Measurements from ENCODE around the gene HDLBP. TPM values are rescaled to one million over a fixed set of nuclear protein-coding genes. Genes with fewer than 3 reads are reported as not detected.

HDLBP gene
- total and polyA plus RNA-seq, 10 of the 15 experiments (the other 5 are each of a cell fraction or from before 2014, with no cell fraction given): 19.5 to 383 (median 249) TPM

- TF ChIP-seq ZBTB11 (CRISPR knock-in tag; IDR thresholded peaks at IDR 0.05): no peak
- TF ChIP-seq ZNF24 (IDR thresholded peaks at IDR 0.05): no peak
Measured at GRCh38 chr2:241182126-241182525, 133.3 kb downstream of the HDLBP start (continued).

- intact Hi-C loops (cut with micrococcal nuclease; ENCODE audit: unreplicated experiment): no loop called here
- H3K27ac ChIP-seq (ENCODE audit: control insufficient read depth, insufficient read depth): no peak overlapping the region
- TF ChIP-seq JUNB (IDR thresholded peaks at IDR 0.05) (no peak), MEF2B (IDR thresholded peaks at IDR 0.05; ENCODE audit: partially characterized antibody, poor library complexity, severe bottlenecking) (no peak), PKNOX1 (IDR thresholded peaks at IDR 0.05) (no peak), BCL11A (IDR thresholded peaks at IDR 0.05; ENCODE audit: low read depth, low read length) (no peak), POLR2AphosphoS2 (IDR thresholded peaks at IDR 0.05; ENCODE audit: low read depth, low read length) (no peak), ZNF24 (IDR thresholded peaks at IDR 0.05) (no peak), NFYB (IDR thresholded peaks at IDR 0.05; ENCODE audit: insufficient read depth, low read depth, low read length) (no peak), RFX5 (IDR thresholded peaks at IDR 0.05; ENCODE audit: low read depth, low read length) (no peak), EED (IDR thresholded peaks at IDR 0.05; ENCODE audit: low read depth) (no peak), SMC3 (IDR thresholded peaks at IDR 0.05; ENCODE audit: borderline replicate concordance, low read length) (no peak)
- TF ChIP-seq, protein P1, sequence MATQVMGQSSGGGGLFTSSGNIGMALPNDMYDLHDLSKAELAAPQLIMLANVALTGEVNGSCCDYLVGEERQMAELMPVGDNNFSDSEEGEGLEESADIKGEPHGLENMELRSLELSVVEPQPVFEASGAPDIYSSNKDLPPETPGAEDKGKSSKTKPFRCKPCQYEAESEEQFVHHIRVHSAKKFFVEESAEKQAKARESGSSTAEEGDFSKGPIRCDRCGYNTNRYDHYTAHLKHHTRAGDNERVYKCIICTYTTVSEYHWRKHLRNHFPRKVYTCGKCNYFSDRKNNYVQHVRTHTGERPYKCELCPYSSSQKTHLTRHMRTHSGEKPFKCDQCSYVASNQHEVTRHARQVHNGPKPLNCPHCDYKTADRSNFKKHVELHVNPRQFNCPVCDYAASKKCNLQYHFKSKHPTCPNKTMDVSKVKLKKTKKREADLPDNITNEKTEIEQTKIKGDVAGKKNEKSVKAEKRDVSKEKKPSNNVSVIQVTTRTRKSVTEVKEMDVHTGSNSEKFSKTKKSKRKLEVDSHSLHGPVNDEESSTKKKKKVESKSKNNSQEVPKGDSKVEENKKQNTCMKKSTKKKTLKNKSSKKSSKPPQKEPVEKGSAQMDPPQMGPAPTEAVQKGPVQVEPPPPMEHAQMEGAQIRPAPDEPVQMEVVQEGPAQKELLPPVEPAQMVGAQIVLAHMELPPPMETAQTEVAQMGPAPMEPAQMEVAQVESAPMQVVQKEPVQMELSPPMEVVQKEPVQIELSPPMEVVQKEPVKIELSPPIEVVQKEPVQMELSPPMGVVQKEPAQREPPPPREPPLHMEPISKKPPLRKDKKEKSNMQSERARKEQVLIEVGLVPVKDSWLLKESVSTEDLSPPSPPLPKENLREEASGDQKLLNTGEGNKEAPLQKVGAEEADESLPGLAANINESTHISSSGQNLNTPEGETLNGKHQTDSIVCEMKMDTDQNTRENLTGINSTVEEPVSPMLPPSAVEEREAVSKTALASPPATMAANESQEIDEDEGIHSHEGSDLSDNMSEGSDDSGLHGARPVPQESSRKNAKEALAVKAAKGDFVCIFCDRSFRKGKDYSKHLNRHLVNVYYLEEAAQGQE (IDR thresholded peaks at IDR 0.05; ENCODE audit: low read depth, low read length): no peak
- TF ChIP-seq, protein P2, sequence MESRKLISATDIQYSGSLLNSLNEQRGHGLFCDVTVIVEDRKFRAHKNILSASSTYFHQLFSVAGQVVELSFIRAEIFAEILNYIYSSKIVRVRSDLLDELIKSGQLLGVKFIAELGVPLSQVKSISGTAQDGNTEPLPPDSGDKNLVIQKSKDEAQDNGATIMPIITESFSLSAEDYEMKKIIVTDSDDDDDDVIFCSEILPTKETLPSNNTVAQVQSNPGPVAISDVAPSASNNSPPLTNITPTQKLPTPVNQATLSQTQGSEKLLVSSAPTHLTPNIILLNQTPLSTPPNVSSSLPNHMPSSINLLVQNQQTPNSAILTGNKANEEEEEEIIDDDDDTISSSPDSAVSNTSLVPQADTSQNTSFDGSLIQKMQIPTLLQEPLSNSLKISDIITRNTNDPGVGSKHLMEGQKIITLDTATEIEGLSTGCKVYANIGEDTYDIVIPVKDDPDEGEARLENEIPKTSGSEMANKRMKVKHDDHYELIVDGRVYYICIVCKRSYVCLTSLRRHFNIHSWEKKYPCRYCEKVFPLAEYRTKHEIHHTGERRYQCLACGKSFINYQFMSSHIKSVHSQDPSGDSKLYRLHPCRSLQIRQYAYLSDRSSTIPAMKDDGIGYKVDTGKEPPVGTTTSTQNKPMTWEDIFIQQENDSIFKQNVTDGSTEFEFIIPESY (IDR thresholded peaks at IDR 0.05): no peak
Measured at GRCh38 chr2:241180495-241180894, 135.0 kb downstream of the HDLBP start.

More at GRCh38 chr2:241180495-241180894, 135.0 kb downstream of the HDLBP start:
- Histone ChIP-seq H3K9me3 (replicated peaks; ENCODE audit: control insufficient read depth, insufficient read depth, low read length) (no peaks in the 10 kb centered on the region), H3K4me1 (ENCODE audit: control insufficient read depth, insufficient read depth, low read length) (no peaks in the 10 kb centered on the region), H3K36me3 (ENCODE audit: control insufficient read depth in 2 of 2, insufficient read depth in 2 of 2, low read length in 1 of 2) (peaks cover 1 to 2% of the 10 kb centered on the region in 2 experiments; a peak in 2 of 4 replicates), H3K79me2 (ENCODE audit: control insufficient read depth, insufficient read depth, low read length) (no peaks in the 10 kb centered on the region), H3K4me3 (no peak overlapping the region), H3K4me2 (ENCODE audit: control insufficient read depth, insufficient read depth) (no peak overlapping the region), H3K27me3 (replicated peaks in 1 of 2; ENCODE audit: control insufficient read depth in 2 of 2, insufficient read depth in 2 of 2, low read length in 1 of 2) (no peaks in the 10 kb centered on the region), H2AFZ (ENCODE audit: control insufficient read depth, low read depth, low read length) (no peak overlapping the region), H4K20me1 (ENCODE audit: control insufficient read depth, insufficient read depth) (no peaks in the 10 kb centered on the region), H3K9ac (ENCODE audit: control insufficient read depth, insufficient read depth, low read length) (no peak overlapping the region)
- in situ Hi-C loops (cut with MboI): no loop called here
- FAIRE-seq: no peak
- SMC1A ChIA-PET (ENCODE audit: uncharacterized antibody, unreplicated experiment): no interaction called here
- DNase-seq (ENCODE audit: low read depth, low spot score): no peak
- no TSS peak for BruUV-seq (replicated peaks)
- 97% methylated on average over 12 of the region's 12 CpGs for WGBS (ENCODE audit: insufficient coverage, insufficient replicate concordance, low lambda C conversion rate, missing lambda C conversion rate)
- CTCF ChIA-PET: interaction anchor here (1.3 kb wide), 1 partner anchor 102 kb away, joined by 4 read pairs; no protein-coding TSS in a partner anchor
- ATAC-seq: no peak
- POLR2A ChIA-PET: interaction anchor here (0.6 to 0.7 kb wide), 2 partner anchors 137 to 358 kb away, joined by 4 to 5 read pairs; no protein-coding TSS in a partner anchor
- RAD21 ChIA-PET (ENCODE audit: unreplicated experiment): no interaction called here

All from GM12878 (cell line).